H1 (cell line): ENCODE measurements around the gene ACSL6. TPM values are rescaled to one million over a fixed set of nuclear protein-coding genes. Genes with fewer than 3 reads are reported as not detected.
A peak's percentile ranks its signal among the peaks of the same experiment; 100 is the strongest.

ENCODE experiments used
- CTCF ChIA-PET: fragments of 300-600 bp; sonication (Branson Sonifier 250); formaldehyde crosslinking; loops from one replicate; lab custom pipeline; 2021; ENCODE audit not compliant: partially characterized antibody; lab: Charles Lee
- POLR2A ChIA-PET: fragments of 300-600 bp; sonication (Branson Sonifier 250); formaldehyde crosslinking; loops from one replicate; lab custom pipeline; 2021; ENCODE audit warnings: inconsistent platforms; ENCODE audit not compliant: partially characterized antibody; lab: Charles Lee
- DNase-seq, 2 experiments: peaks; one replicate each; pipeline versions ENCODE4 v3.0.0 to v3.0.0-alpha.2; 2010 to 2022; ENCODE audit warnings: low spot score in 2 of 2, low read depth in 1 of 2, mixed read lengths in 1 of 2
- FAIRE-seq: peaks from 2 replicates; lab custom pipeline; 2011; peaks lifted over from hg19 to GRCh38; lab: Jason Lieb, UNC
- H2AFZ ChIP-seq: 2 replicates; pipeline ENCODE4 v1.8.1; 2012; ENCODE audit warnings: low read length, inconsistent platforms
- H2AK5ac ChIP-seq: 2 replicates; pipeline ENCODE4 v1.6.1; 2013; ENCODE audit warnings: low read depth, low read length
- H2BK120ac ChIP-seq: replicated peaks from 2 replicates; pipeline ENCODE3; 2013; ENCODE audit warnings: low read depth, low read length, inconsistent platforms
- H2BK12ac ChIP-seq: 2 replicates; pipeline ENCODE4 v1.6.1; 2013; ENCODE audit warnings: low read depth, low read length
- H2BK15ac ChIP-seq: 2 replicates; pipeline ENCODE4 v1.6.1; 2013; ENCODE audit warnings: low read length
- H2BK20ac ChIP-seq: 2 replicates; pipeline ENCODE4 v1.6.1; 2013; ENCODE audit warnings: low read length
- H2BK5ac ChIP-seq: 2 replicates; pipeline ENCODE4 v1.6.1; 2013; ENCODE audit warnings: low read depth, low read length
- H3K14ac ChIP-seq: 2 replicates; pipeline ENCODE4 v1.6.1; 2013; ENCODE audit warnings: inconsistent platforms; ENCODE audit not compliant: insufficient read length
- H3K18ac ChIP-seq: 2 replicates; pipeline ENCODE4 v1.6.1; 2013; ENCODE audit warnings: low read length; ENCODE audit errors: extremely low read depth
- H3K23ac ChIP-seq: 2 replicates; pipeline ENCODE4 v1.6.1; 2013; ENCODE audit warnings: inconsistent platforms; ENCODE audit not compliant: insufficient read length
- H3K23me2 ChIP-seq: 2 replicates; pipeline ENCODE4 v1.6.1; 2013; ENCODE audit warnings: low read depth, low read length
- H3K27ac ChIP-seq: 2 replicates; pipeline ENCODE4 v1.6.1; 2011; ENCODE audit warnings: low read depth, low read length, inconsistent platforms
- H3K27me3 ChIP-seq, 4 experiments: replicated peaks in 1 of 4; 1 replicate in 1 of 4; 2 replicates in 3 of 4; pipeline versions ENCODE4 v1.6.1 to v1.8.1; 2011 to 2013; ENCODE audit warnings: low read length in 3 of 4, mild to moderate bottlenecking in 3 of 4, inconsistent platforms in 2 of 4, mixed read lengths in 2 of 4, moderate library complexity in 1 of 4; ENCODE audit not compliant: control insufficient read depth in 3 of 4, insufficient read depth in 3 of 4; ENCODE audit errors: extremely low read depth in 1 of 4
- H3K36me3 ChIP-seq, 4 experiments: 2 replicates each; pipeline versions ENCODE4 v1.6.1 to v1.8.1; 2011 to 2013; ENCODE audit warnings: mild to moderate bottlenecking in 4 of 4, low read length in 3 of 4, moderate library complexity in 2 of 4, control low read depth in 1 of 4, inconsistent platforms in 1 of 4; ENCODE audit not compliant: insufficient read depth in 4 of 4, control insufficient read depth in 2 of 4
- H3K4ac ChIP-seq: replicated peaks from 2 replicates; pipeline ENCODE3; 2013; ENCODE audit warnings: low read length, low read depth, mixed read lengths, inconsistent platforms; ENCODE audit not compliant: insufficient read length
- H3K4me1 ChIP-seq, 4 experiments: replicated peaks in 1 of 4; 1 replicate in 1 of 4; 2 replicates in 3 of 4; pipeline versions ENCODE4 v1.6.1 to v1.8.1; 2011 to 2013; ENCODE audit warnings: low read length in 3 of 4, inconsistent platforms in 2 of 4, mixed read lengths in 1 of 4; ENCODE audit not compliant: insufficient read depth in 4 of 4, control insufficient read depth in 3 of 4
- H3K4me2 ChIP-seq, 2 experiments: 2 replicates each; pipeline versions ENCODE4 v1.6.1 to v1.8.1; 2011 to 2013; ENCODE audit warnings: low read depth in 2 of 2, low read length in 2 of 2, control low read depth in 1 of 2, inconsistent platforms in 1 of 2, mild to moderate bottlenecking in 1 of 2; ENCODE audit not compliant: insufficient read depth in 1 of 2
- H3K4me3 ChIP-seq, 4 experiments: fragments of 200-600, 300-600 bp in 1 of 4; sonication (generic), shearing (Covaris generic), sonication (Bioruptor Twin) in 1 of 4; 2 replicates each; pipeline versions ENCODE4 v1.5.1 to v1.8.1; 2011 to 2016; ENCODE audit warnings: low read length in 4 of 4, low read depth in 3 of 4, control low read depth in 2 of 4, inconsistent platforms in 2 of 4, mild to moderate bottlenecking in 2 of 4, mixed read lengths in 1 of 4, moderate library complexity in 1 of 4; ENCODE audit not compliant: insufficient read depth in 2 of 4; ENCODE audit errors: extremely low read depth in 1 of 4
- H3K56ac ChIP-seq: replicated peaks from 2 replicates; pipeline ENCODE3; 2013; ENCODE audit warnings: low read depth, mild to moderate bottlenecking, mixed read lengths, low read length, inconsistent platforms; ENCODE audit not compliant: insufficient read length
- H3K79me1 ChIP-seq: 2 replicates; pipeline ENCODE4 v1.6.1; 2013; ENCODE audit warnings: low read depth, low read length, control low read depth
- H3K79me2 ChIP-seq, 2 experiments: 2 replicates each; pipeline versions ENCODE4 v1.6.1 to v1.8.1; 2012 to 2013; ENCODE audit warnings: low read length in 2 of 2, mild to moderate bottlenecking in 2 of 2, inconsistent platforms in 1 of 2; ENCODE audit not compliant: insufficient read depth in 2 of 2, control insufficient read depth in 1 of 2
- H3K9ac ChIP-seq, 4 experiments: replicated peaks in 1 of 4; 1 replicate in 1 of 4; 2 replicates in 3 of 4; pipeline versions ENCODE4 v1.6.1 to v1.8.1; 2011 to 2013; ENCODE audit warnings: low read depth in 3 of 4, low read length in 3 of 4, control low read depth in 2 of 4, mild to moderate bottlenecking in 2 of 4, moderate library complexity in 2 of 4, inconsistent platforms in 1 of 4; ENCODE audit errors: extremely low read depth in 1 of 4
- H3K9me3 ChIP-seq, 2 experiments: 2 replicates each; pipeline versions ENCODE4 v1.6.1 to v1.8.1; 2012 to 2013; ENCODE audit warnings: mild to moderate bottlenecking in 2 of 2, moderate library complexity in 2 of 2, control low read depth in 1 of 2, inconsistent platforms in 1 of 2, low read depth in 1 of 2, low read length in 1 of 2, mixed read lengths in 1 of 2; ENCODE audit not compliant: insufficient read depth in 2 of 2
- H4K20me1 ChIP-seq, 2 experiments: replicated peaks in 1 of 2; 2 replicates each; pipeline versions ENCODE3 to v1.8.1; 2011 to 2013; ENCODE audit warnings: inconsistent platforms in 2 of 2, low read length in 2 of 2, mild to moderate bottlenecking in 1 of 2; ENCODE audit not compliant: insufficient read depth in 2 of 2, control insufficient read depth in 1 of 2
- H4K5ac ChIP-seq: 2 replicates; pipeline ENCODE4 v1.6.1; 2013; ENCODE audit warnings: low read length, low read depth, mixed read lengths, inconsistent platforms; ENCODE audit not compliant: insufficient read length
- H4K8ac ChIP-seq: 2 replicates; pipeline ENCODE4 v1.8.0; 2013; ENCODE audit warnings: mild to moderate bottlenecking, moderate library complexity, low read length, inconsistent platforms; ENCODE audit not compliant: insufficient read depth; ENCODE audit errors: extremely low read depth
- H4K91ac ChIP-seq: replicated peaks from 2 replicates; pipeline ENCODE3; 2013; ENCODE audit warnings: low read length, mixed read lengths, inconsistent platforms; ENCODE audit not compliant: insufficient read length
- KDM5A ChIP-seq: fragments of 200-600 bp; IDR thresholded peaks from 2 replicates; pipeline ENCODE4 v1.7.1; 2012; ENCODE audit warnings: mild to moderate bottlenecking, low read length, inconsistent platforms, mixed read lengths
- SAP30 ChIP-seq: fragments of 300-600 bp; sonication (generic); IDR thresholded peaks from 2 replicates; pipeline ENCODE4 v1.7.1; 2012; ENCODE audit warnings: low read length, moderate library complexity, mild to moderate bottlenecking, inconsistent platforms; ENCODE audit not compliant: insufficient read depth, insufficient replicate concordance
- TCF12 ChIP-seq: IDR thresholded peaks from 2 replicates; pipeline ENCODE4 v1.6.1; 2011; ENCODE audit warnings: low read depth, mild to moderate bottlenecking, low read length
- WGBS, 2 experiments: shearing (Covaris generic) in 1 of 2; methylation state at CpG; one replicate each; pipeline versions ENCODE4 v1.1.6 to v1.1.7; 2013 to 2015; ENCODE audit warnings: low lambda C conversion rate in 2 of 2, mixed read lengths in 2 of 2, inconsistent platforms in 1 of 2, low coverage in 1 of 2, missing lambda C conversion rate in 1 of 2; ENCODE audit not compliant: insufficient replicate concordance in 2 of 2, insufficient coverage in 1 of 2, insufficient read length in 1 of 2; ENCODE audit errors: extremely low coverage in 1 of 2, missing lambda C conversion rate in 1 of 2; 5-methylcytosine and 5-hydroxymethylcytosine counted together
- polyA plus RNA-seq, 7 experiments: library from polyadenylated mRNA; depleted of rRNA in 3 of 7; stranded (reverse) in 5 of 7; unstranded in 2 of 7; fragments of >200 nt in 5 of 7; fragments of 200-250 nt in 2 of 7; gene quantifications; 1 replicate in 5 of 7; 2 replicates in 1 of 7; 4 replicates in 1 of 7; pipeline versions ENCODE4 v1.2.1 to v1.2.3, GENCODE V29; 2011 to 2013; ENCODE audit warnings: missing spikeins in 2 of 7, mixed read lengths in 2 of 7
- total RNA-seq: library from RNA; stranded (reverse); fragmentation: NEBNext Ultra II Directional; extraction: Animal tissue kit (Norgen Biotek cat#: 25700); gene quantifications from 2 replicates; pipeline ENCODE4 v1.2.1, GENCODE V29; 2021

Gene ACSL6
- total and polyA plus RNA-seq, 2 of the 8 experiments (the other 6 are each of a cell fraction or from before 2014, with no cell fraction given): 2.3 to 2.4 TPM

- Histone ChIP-seq H4K5ac (no peak overlapping the region), H2BK12ac (no peak overlapping the region), H2BK120ac (no peak overlapping the region), H2BK20ac (no peak overlapping the region), H3K4me2 (no peak overlapping the region), H3K9me3 (no peaks in the 10 kb centered on the region), H3K79me2 (no peaks in the 10 kb centered on the region), H2AFZ (no peak overlapping the region), H3K23me2 (no peaks in the 10 kb centered on the region), H3K4me1 (peaks cover 0 to 12% (median 7%) of the 10 kb centered on the region in 4 experiments; a peak in 6 of 7 replicates), H3K4me3 (no peak overlapping the region), H3K79me1 (no peaks in the 10 kb centered on the region), H3K27me3 (no peaks in the 10 kb centered on the region), H3K36me3 (no peaks in the 10 kb centered on the region), H4K91ac (no peak overlapping the region), H3K23ac (no peak overlapping the region), H3K18ac (no peak overlapping the region), H2BK5ac (no peak overlapping the region; the same call in 1 of the 2 replicates), H4K8ac (no peak overlapping the region; the same call in 1 of the 2 replicates), H4K20me1 (peaks cover 0 to 2% of the 10 kb centered on the region in 2 experiments), H3K27ac (no peak overlapping the region), H3K14ac (no peak overlapping the region), H3K9ac (no peak overlapping the region), H2AK5ac (no peak overlapping the region), H3K56ac (no peak overlapping the region), H2BK15ac (0 out of 2 replicates have a peak overlapping the region, but pooled peaks have one; percentile 18), H3K4ac (no peak overlapping the region)
- POLR2A ChIA-PET: no interaction called here
- DNase-seq (no peak), FAIRE-seq (no peak)
- CTCF ChIA-PET: interaction anchor here (1.2 to 4.3 kb wide), 2 partner anchors 12 to 116 kb away, joined by 3 to 23 read pairs; no protein-coding TSS in a partner anchor
- 90% methylated on average over 7 of the region's 7 CpGs; no CpG with 5 or more reads in 1 of the 2 experiments for whole genome bisulfite sequencing, 2 experiments
- TF ChIP-seq SAP30 (no peak), KDM5A (no peak), TCF12 (no peak)
Measured at GRCh38 chr5:131994090-131994489, 17.4 kb downstream of the ACSL6 start.
